Measurements from ENCODE around the gene LY9.

The LY9 gene

DNA sequence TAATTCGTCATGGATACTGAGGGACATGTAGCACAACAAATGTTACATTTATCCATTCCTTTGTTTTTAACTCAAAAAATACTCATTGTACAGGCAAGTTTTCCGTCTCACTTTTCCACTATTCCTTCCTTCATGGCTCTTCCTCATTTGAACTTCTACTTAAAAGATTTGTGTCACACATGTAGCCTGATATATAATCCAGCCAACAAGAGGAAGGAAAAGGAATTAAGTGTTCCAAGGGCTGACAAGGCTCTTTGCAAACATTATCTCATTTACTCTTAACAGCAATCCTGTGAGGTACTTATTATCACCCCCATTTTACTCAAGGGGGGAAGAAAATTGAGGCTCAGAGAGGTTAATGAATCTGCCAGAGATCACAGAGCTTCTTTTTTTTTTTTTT is 43.8 kb downstream of the LY9 start:
- Histone ChIP-seq H3K4me3 (ENCODE audit: low read length) (no peak overlapping the region), H3K9me2 (replicated peaks; ENCODE audit: control insufficient read depth, low read length) (no peaks in the 10 kb centered on the region), H3K9me3 (ENCODE audit: control insufficient read depth, insufficient read depth, low read length) (no peaks in the 10 kb centered on the region), H3K4me1 (ENCODE audit: control insufficient read depth, low read length) (peaks cover 36% of the 10 kb centered on the region), H3K27me3 (ENCODE audit: control insufficient read depth, low read length) (no peaks in the 10 kb centered on the region), H3K27ac (ENCODE audit: low read depth, low read length) (no peak overlapping the region), H3K79me2 (ENCODE audit: control insufficient read depth, low read length) (no peaks in the 10 kb centered on the region), H3K4me2 (ENCODE audit: low read length) (no peak overlapping the region), H3F3A (ENCODE audit: control insufficient read depth, insufficient read depth) (peaks cover 3% of the 10 kb centered on the region; the same call in 1 of the 2 replicates), H4K20me1 (ENCODE audit: control insufficient read depth, insufficient read depth, low read depth, low read length) (no peaks in the 10 kb centered on the region), H3K36me3 (ENCODE audit: control insufficient read depth, low read length) (no peaks in the 10 kb centered on the region)
- TF ChIP-seq, protein P1, sequence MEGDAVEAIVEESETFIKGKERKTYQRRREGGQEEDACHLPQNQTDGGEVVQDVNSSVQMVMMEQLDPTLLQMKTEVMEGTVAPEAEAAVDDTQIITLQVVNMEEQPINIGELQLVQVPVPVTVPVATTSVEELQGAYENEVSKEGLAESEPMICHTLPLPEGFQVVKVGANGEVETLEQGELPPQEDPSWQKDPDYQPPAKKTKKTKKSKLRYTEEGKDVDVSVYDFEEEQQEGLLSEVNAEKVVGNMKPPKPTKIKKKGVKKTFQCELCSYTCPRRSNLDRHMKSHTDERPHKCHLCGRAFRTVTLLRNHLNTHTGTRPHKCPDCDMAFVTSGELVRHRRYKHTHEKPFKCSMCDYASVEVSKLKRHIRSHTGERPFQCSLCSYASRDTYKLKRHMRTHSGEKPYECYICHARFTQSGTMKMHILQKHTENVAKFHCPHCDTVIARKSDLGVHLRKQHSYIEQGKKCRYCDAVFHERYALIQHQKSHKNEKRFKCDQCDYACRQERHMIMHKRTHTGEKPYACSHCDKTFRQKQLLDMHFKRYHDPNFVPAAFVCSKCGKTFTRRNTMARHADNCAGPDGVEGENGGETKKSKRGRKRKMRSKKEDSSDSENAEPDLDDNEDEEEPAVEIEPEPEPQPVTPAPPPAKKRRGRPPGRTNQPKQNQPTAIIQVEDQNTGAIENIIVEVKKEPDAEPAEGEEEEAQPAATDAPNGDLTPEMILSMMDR (IDR thresholded peaks at IDR 0.05; ENCODE audit: low read depth, low read length, poor library complexity, severe bottlenecking): no peak
- TF ChIP-seq EZH2phosphoT487 (IDR thresholded peaks at IDR 0.05; ENCODE audit: borderline replicate concordance, low read length): no peak

DNA sequence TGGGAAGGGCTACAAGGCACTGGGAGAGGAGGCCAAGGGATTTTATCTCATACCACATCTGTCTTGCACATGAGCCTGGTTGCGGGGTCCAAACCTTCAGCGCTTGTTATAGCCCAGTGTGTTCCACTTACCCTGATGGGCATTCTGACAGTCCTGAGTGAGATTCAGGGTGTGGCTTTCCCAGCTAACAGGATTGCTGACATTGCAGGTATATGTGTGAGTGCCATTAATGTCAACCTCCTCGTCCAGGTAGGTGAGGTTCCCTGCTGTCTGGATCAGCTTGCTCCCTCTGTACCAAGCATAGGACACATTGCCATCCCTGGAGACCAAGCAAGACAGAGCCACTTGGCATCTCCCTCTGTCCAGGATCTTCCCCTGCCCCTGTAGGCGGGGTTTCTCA is 45.1 kb downstream of the LY9 start:
- no peaks in the 10 kb centered on the region for H3K27me3 ChIP-seq (ENCODE audit: control insufficient read depth, low read length)
- peaks cover 42% of the 10 kb centered on the region for H3K4me1 ChIP-seq (ENCODE audit: control insufficient read depth, low read length)
- H3F3A ChIP-seq (ENCODE audit: control insufficient read depth, insufficient read depth): peaks cover 3% of the 10 kb centered on the region; the same call in 1 of the 2 replicates
- no peaks in the 10 kb centered on the region for H3K36me3 ChIP-seq (ENCODE audit: control insufficient read depth, low read length)
- H3K9me2 ChIP-seq (replicated peaks; ENCODE audit: control insufficient read depth, low read length): no peaks in the 10 kb centered on the region
- H4K20me1 ChIP-seq (ENCODE audit: control insufficient read depth, insufficient read depth, low read depth, low read length): no peaks in the 10 kb centered on the region
- H3K4me3 ChIP-seq (ENCODE audit: low read length): no peak overlapping the region
- no peak for TF ChIP-seq EZH2phosphoT487 (IDR thresholded peaks at IDR 0.05; ENCODE audit: borderline replicate concordance, low read length)
- TF ChIP-seq, protein P1 (IDR thresholded peaks at IDR 0.05; ENCODE audit: low read depth, low read length, poor library complexity, severe bottlenecking): no peak
- no peak overlapping the region for H3K4me2 ChIP-seq (ENCODE audit: low read length)
- H3K27ac ChIP-seq (ENCODE audit: low read depth, low read length): no peak overlapping the region
- H3K9me3 ChIP-seq (ENCODE audit: control insufficient read depth, insufficient read depth, low read length): no peaks in the 10 kb centered on the region
- no peaks in the 10 kb centered on the region for H3K79me2 ChIP-seq (ENCODE audit: control insufficient read depth, low read length)

DNA sequence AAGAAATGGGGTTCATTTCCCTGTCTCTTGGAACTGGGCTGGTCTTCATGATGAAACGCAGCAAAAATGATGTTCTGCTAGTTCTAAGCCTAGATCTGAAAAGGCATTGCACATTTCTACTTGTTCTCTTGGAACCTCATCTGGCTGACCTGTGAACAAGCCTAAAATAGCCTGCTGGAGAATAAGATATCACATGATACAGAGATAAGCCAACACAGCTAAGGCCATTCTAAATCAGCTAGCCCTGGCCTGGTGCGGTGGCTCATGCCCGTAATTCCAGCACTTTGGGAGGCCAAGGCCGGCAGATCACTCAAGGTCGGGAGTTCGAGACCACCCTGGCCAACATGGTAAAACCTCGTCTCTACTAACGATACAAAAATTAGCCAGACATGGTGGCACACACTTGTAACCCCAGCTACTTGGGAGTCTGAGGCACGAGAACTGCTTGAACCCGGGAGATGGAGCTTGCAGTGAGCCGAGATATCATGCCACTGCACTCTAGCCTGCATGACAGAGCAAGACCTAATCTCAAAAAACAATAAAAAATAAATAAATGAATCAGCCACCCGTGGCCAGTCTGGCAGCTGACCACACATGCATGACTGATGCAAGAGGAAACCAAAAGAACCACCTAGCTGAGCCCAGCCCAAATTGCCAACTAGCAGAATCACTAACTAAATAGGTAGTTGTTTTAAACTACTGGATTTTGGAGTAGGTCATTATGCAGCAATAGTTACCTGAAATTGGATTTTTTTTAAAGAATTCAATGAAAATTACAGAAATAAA is 48.7 kb downstream of the LY9 start:
- Histone ChIP-seq H3K36me3 (ENCODE audit: control insufficient read depth, low read length) (no peaks in the 10 kb centered on the region), H3K27me3 (ENCODE audit: control insufficient read depth, low read length) (peaks cover 3% of the 10 kb centered on the region; the same call in 1 of the 2 replicates), H3K9me3 (ENCODE audit: control insufficient read depth, insufficient read depth, low read length) (no peaks in the 10 kb centered on the region), H3K4me3 (ENCODE audit: low read length) (no peak overlapping the region), H3K79me2 (ENCODE audit: control insufficient read depth, low read length) (no peaks in the 10 kb centered on the region), H3K27ac (ENCODE audit: low read depth, low read length) (no peak overlapping the region), H3F3A (ENCODE audit: control insufficient read depth, insufficient read depth) (no peaks in the 10 kb centered on the region), H3K9me2 (replicated peaks; ENCODE audit: control insufficient read depth, low read length) (no peaks in the 10 kb centered on the region), H3K4me1 (ENCODE audit: control insufficient read depth, low read length) (peaks cover 23% of the 10 kb centered on the region), H3K4me2 (ENCODE audit: low read length) (peak overlapping the region; percentile 22; the same call in 1 of the 2 replicates), H4K20me1 (ENCODE audit: control insufficient read depth, insufficient read depth, low read depth, low read length) (no peaks in the 10 kb centered on the region)
- TF ChIP-seq, protein P1 (IDR thresholded peaks at IDR 0.05; ENCODE audit: low read depth, low read length, poor library complexity, severe bottlenecking): no peak
- TF ChIP-seq EZH2phosphoT487 (IDR thresholded peaks at IDR 0.05; ENCODE audit: borderline replicate concordance, low read length): no peak
